ENCODE results near the gene DNM2.

GRCh38 chr19:10876459-10877240 is 158.8 kb downstream of the DNM2 start:
- TF ChIP-seq POLR2A (IDR thresholded peaks at IDR 0.05): no peak
- TF ChIP-seq, protein P1, sequence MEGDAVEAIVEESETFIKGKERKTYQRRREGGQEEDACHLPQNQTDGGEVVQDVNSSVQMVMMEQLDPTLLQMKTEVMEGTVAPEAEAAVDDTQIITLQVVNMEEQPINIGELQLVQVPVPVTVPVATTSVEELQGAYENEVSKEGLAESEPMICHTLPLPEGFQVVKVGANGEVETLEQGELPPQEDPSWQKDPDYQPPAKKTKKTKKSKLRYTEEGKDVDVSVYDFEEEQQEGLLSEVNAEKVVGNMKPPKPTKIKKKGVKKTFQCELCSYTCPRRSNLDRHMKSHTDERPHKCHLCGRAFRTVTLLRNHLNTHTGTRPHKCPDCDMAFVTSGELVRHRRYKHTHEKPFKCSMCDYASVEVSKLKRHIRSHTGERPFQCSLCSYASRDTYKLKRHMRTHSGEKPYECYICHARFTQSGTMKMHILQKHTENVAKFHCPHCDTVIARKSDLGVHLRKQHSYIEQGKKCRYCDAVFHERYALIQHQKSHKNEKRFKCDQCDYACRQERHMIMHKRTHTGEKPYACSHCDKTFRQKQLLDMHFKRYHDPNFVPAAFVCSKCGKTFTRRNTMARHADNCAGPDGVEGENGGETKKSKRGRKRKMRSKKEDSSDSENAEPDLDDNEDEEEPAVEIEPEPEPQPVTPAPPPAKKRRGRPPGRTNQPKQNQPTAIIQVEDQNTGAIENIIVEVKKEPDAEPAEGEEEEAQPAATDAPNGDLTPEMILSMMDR (IDR thresholded peaks at IDR 0.05): no peak
- TF ChIP-seq POLR2AphosphoS5 (IDR thresholded peaks at IDR 0.05): no peak
